Stimulated activated naive B cell treated with anti-CD40 and anti-IgM and Interleukin-4, amounts not matched to agents 10 μg/mL and 1 μg/mL and 100 μg/mL, for 72 hours (primary cell): ENCODE results near the gene PRDX3.
A peak's percentile ranks its signal among the peaks of the same experiment; 100 is the strongest.

Experiments used
- ATAC-seq, 2 donors: fragments of 150-1000 bp; cut with Tn5 transposase; replicated peaks; 2 replicates each; pipeline ENCODE4 v1.10.0; 2021; ENCODE audit warnings: moderate library complexity in 1 of 2
- DNase-seq: peaks from one replicate; pipeline ENCODE4 v3.0.0; 2021
- H3K27ac Mint-ChIP-seq: one replicate; pipeline ENCODE4 v1.8.0; 2022; ENCODE audit warnings: mild to moderate bottlenecking, mixed read lengths
- H3K27me3 Mint-ChIP-seq, 2 donors: one replicate each; pipeline ENCODE4 v1.8.0; 2022; ENCODE audit warnings: mixed read lengths in 2 of 2
- H3K36me3 Mint-ChIP-seq, 2 donors: one replicate each; pipeline ENCODE4 v1.8.0; 2022; ENCODE audit warnings: mixed read lengths in 2 of 2, mild to moderate bottlenecking in 1 of 2
- H3K4me1 Mint-ChIP-seq, 2 donors: one replicate each; pipeline ENCODE4 v1.8.0; 2022; ENCODE audit warnings: mixed read lengths in 2 of 2, mild to moderate bottlenecking in 1 of 2
- H3K4me3 Mint-ChIP-seq, 2 donors: one replicate each; pipeline ENCODE4 v1.8.0; 2022; ENCODE audit warnings: mild to moderate bottlenecking in 2 of 2, mixed read lengths in 2 of 2, moderate library complexity in 1 of 2
- H3K9me3 Mint-ChIP-seq, 2 donors: one replicate each; pipeline ENCODE4 v1.8.0; 2022; ENCODE audit warnings: mixed read lengths in 2 of 2, mild to moderate bottlenecking in 1 of 2

Gene PRDX3

GRCh38 chr10:119210633-119211032 is 32.0 kb upstream of the PRDX3 start:
- H3K4me3 Mint-ChIP-seq, result no peak overlapping the region
- ATAC-seq (no peak), DNase-seq (no peak)
- H3K36me3 Mint-ChIP-seq, result no peaks in the 10 kb centered on the region
- H3K4me1 Mint-ChIP-seq, result peaks cover 38 to 71% of the 10 kb centered on the region in 2 donors
- no peaks in the 10 kb centered on the region for H3K9me3 Mint-ChIP-seq
- H3K27me3 Mint-ChIP-seq, result no peaks in the 10 kb centered on the region
- H3K27ac Mint-ChIP-seq, result no peak overlapping the region

GRCh38 chr10:119209736-119210355 is 31.2 kb upstream of the PRDX3 start:
- Mint-ChIP-seq H3K9me3 (no peaks in the 10 kb centered on the region), H3K27me3 (no peaks in the 10 kb centered on the region), H3K4me1 (peaks cover 34 to 63% of the 10 kb centered on the region in 2 donors), H3K4me3 (peak overlapping the region; percentile 90), H3K36me3 (no peaks in the 10 kb centered on the region), H3K27ac (peak overlapping the region; percentile 85)
- DNase-seq (no peak), ATAC-seq (no peak)

GRCh38 chr10:119209035-119209735 is 30.6 kb upstream of the PRDX3 start:
- DNase-seq (peak; percentile 53), ATAC-seq (peak; percentile 20 to 33)
- Mint-ChIP-seq H3K4me1 (peaks cover 30 to 57% of the 10 kb centered on the region in 2 donors), H3K4me3 (peak overlapping the region; percentile 90), H3K27ac (peak overlapping the region; percentile 85), H3K36me3 (no peaks in the 10 kb centered on the region), H3K9me3 (no peaks in the 10 kb centered on the region), H3K27me3 (no peaks in the 10 kb centered on the region)

- DNase-seq (no peak), ATAC-seq (no peak)
- no peaks in the 10 kb centered on the region for H3K36me3 Mint-ChIP-seq
- peak overlapping the region; percentile 85 for H3K27ac Mint-ChIP-seq
- H3K27me3 Mint-ChIP-seq, result no peaks in the 10 kb centered on the region
- H3K4me1 Mint-ChIP-seq, result peaks cover 28 to 52% of the 10 kb centered on the region in 2 donors
- no peaks in the 10 kb centered on the region for H3K9me3 Mint-ChIP-seq
- H3K4me3 Mint-ChIP-seq, result peak overlapping the region; percentile 90
Observed at GRCh38 chr10:119208553-119208940, 29.9 kb upstream of the PRDX3 start.

- Mint-ChIP-seq H3K9me3 (no peaks in the 10 kb centered on the region), H3K4me1 (peaks cover 28 to 50% of the 10 kb centered on the region in 2 donors), H3K36me3 (no peaks in the 10 kb centered on the region), H3K27me3 (no peaks in the 10 kb centered on the region), H3K27ac (peak overlapping the region; percentile 85), H3K4me3 (peak overlapping the region; percentile 90)
- DNase-seq (peak; percentile 38), ATAC-seq (peak; percentile 12 to 13)
Observed at GRCh38 chr10:119207713-119208552, 29.3 kb upstream of the PRDX3 start.

GRCh38 chr10:119207366-119207666 is 28.7 kb upstream of the PRDX3 start, which contains the start of gene GRK5:
GRK5 (plus strand) TSS chr10:119207571; CDS start chr10:119207918, 347 bp downstream.
- Mint-ChIP-seq H3K9me3 (no peaks in the 10 kb centered on the region), H3K4me1 (peaks cover 24 to 43% of the 10 kb centered on the region in 2 donors), H3K4me3 (peak within 1 kb of the TSS; percentile 90 to 97), H3K27me3 (no peaks in the 10 kb centered on the region), H3K36me3 (no peaks in the 10 kb centered on the region), H3K27ac (peak within 1 kb of the TSS; percentile 98)
- peak; percentile 97 for DNase-seq
- peak; percentile 85 to 86 for ATAC-seq

GRCh38 chr10:119206603-119207365 is 28.2 kb upstream of the PRDX3 start:
- Mint-ChIP-seq H3K27ac (peak overlapping the region; percentile 98), H3K4me3 (peak overlapping the region; percentile 90 to 97), H3K27me3 (no peaks in the 10 kb centered on the region), H3K36me3 (no peaks in the 10 kb centered on the region), H3K4me1 (peaks cover 24 to 41% of the 10 kb centered on the region in 2 donors), H3K9me3 (no peaks in the 10 kb centered on the region)
- peak; percentile 74 for DNase-seq
- ATAC-seq, result peak; percentile 66 to 73

- ATAC-seq (no peak), DNase-seq (peak; percentile 39)
Observed at GRCh38 chr10:119205894-119206602, 27.4 kb upstream of the PRDX3 start.

GRCh38 chr10:119203006-119203405 is 24.4 kb upstream of the PRDX3 start:
- H3K27ac Mint-ChIP-seq, result no peak overlapping the region
- peaks cover 16 to 27% of the 10 kb centered on the region in 2 donors for H3K4me1 Mint-ChIP-seq
- no peak overlapping the region for H3K4me3 Mint-ChIP-seq
- DNase-seq (no peak), ATAC-seq (no peak)
- H3K27me3 Mint-ChIP-seq, result peaks cover 10 to 15% of the 10 kb centered on the region in 2 donors
- H3K36me3 Mint-ChIP-seq, result no peaks in the 10 kb centered on the region
- H3K9me3 Mint-ChIP-seq, result no peaks in the 10 kb centered on the region

More at GRCh38 chr10:119205894-119206602, 27.4 kb upstream of the PRDX3 start:
- peak overlapping the region; percentile 87 to 97 for H3K4me3 Mint-ChIP-seq
- H3K4me1 Mint-ChIP-seq, result peaks cover 24 to 34% of the 10 kb centered on the region in 2 donors
- no peaks in the 10 kb centered on the region for H3K36me3 Mint-ChIP-seq
- H3K27ac Mint-ChIP-seq, result peak overlapping the region; percentile 98
- no peaks in the 10 kb centered on the region for H3K9me3 Mint-ChIP-seq
- no peaks in the 10 kb centered on the region for H3K27me3 Mint-ChIP-seq

GRCh38 chr10:119201233-119201632 is 22.6 kb upstream of the PRDX3 start:
- no peaks in the 10 kb centered on the region for H3K9me3 Mint-ChIP-seq
- H3K27ac Mint-ChIP-seq, result no peak overlapping the region
- no peak overlapping the region for H3K4me3 Mint-ChIP-seq
- H3K4me1 Mint-ChIP-seq, result peaks cover 16 to 22% of the 10 kb centered on the region in 2 donors
- H3K27me3 Mint-ChIP-seq, result peaks cover 10 to 18% of the 10 kb centered on the region in 2 donors
- DNase-seq (no peak), ATAC-seq (no peak)
- no peaks in the 10 kb centered on the region for H3K36me3 Mint-ChIP-seq

- Mint-ChIP-seq H3K4me3 (peak overlapping the region in 1 of 2 donors; percentile 19), H3K4me1 (peaks cover 13 to 18% of the 10 kb centered on the region in 2 donors), H3K27ac (no peak overlapping the region), H3K36me3 (no peaks in the 10 kb centered on the region), H3K27me3 (peaks cover 10 to 18% of the 10 kb centered on the region in 2 donors), H3K9me3 (no peaks in the 10 kb centered on the region)
- DNase-seq, result peak; percentile 36
- peak; percentile 87 to 91 for ATAC-seq
Observed at GRCh38 chr10:119199231-119199992, 20.8 kb upstream of the PRDX3 start.

- Mint-ChIP-seq H3K27ac (no peak overlapping the region), H3K4me3 (no peak overlapping the region), H3K9me3 (no peaks in the 10 kb centered on the region), H3K27me3 (peaks cover 10 to 18% of the 10 kb centered on the region in 2 donors), H3K4me1 (peaks cover 13 to 18% of the 10 kb centered on the region in 2 donors), H3K36me3 (no peaks in the 10 kb centered on the region)
- peak; percentile 31 to 33 for ATAC-seq
- no peak for DNase-seq
Observed at GRCh38 chr10:119198438-119198837, 19.8 kb upstream of the PRDX3 start.

- Mint-ChIP-seq H3K4me3 (no peak overlapping the region), H3K4me1 (peaks cover 13 to 18% of the 10 kb centered on the region in 2 donors), H3K27me3 (peaks cover 10 to 18% of the 10 kb centered on the region in 2 donors), H3K9me3 (no peaks in the 10 kb centered on the region), H3K27ac (no peak overlapping the region), H3K36me3 (no peaks in the 10 kb centered on the region)
- ATAC-seq (peak; percentile 23 to 46), DNase-seq (no peak)
Observed at GRCh38 chr10:119197921-119198320, 19.3 kb upstream of the PRDX3 start.
